SU-DHL-6 (cell line): ENCODE data around the gene M1AP.

ENCODE experiments used
- H2AFZ ChIP-seq: fragments of 200-600 bp; sonication (generic); 2 replicates; pipeline ENCODE4 v1.6.1; 2014; ENCODE audit warnings: low read depth, mild to moderate bottlenecking, moderate library complexity, mixed read lengths, antibody characterized with exemption, low read length; ENCODE audit not compliant: severe bottlenecking
- H3F3A ChIP-seq: fragments of 200-600 bp; shearing (Covaris generic); 2 replicates; pipeline ENCODE4 v1.6.0; 2016; ENCODE audit warnings: antibody characterized with exemption, mild to moderate bottlenecking; ENCODE audit not compliant: insufficient read depth
- H3K27ac ChIP-seq: fragments of 200-600 bp; sonication (generic); 2 replicates; pipeline ENCODE4 v1.5.1; 2016; ENCODE audit warnings: low read depth, mild to moderate bottlenecking, low read length, moderate library complexity, mixed read lengths
- H3K27me3 ChIP-seq: fragments of 200-600 bp; sonication (generic), shearing (Covaris generic); 2 replicates; pipeline ENCODE4 v1.6.0; 2014; ENCODE audit warnings: mild to moderate bottlenecking, low read length
- H3K36me3 ChIP-seq: fragments of 200-600 bp; sonication (generic); 2 replicates; pipeline ENCODE4 v1.6.1; 2014; ENCODE audit warnings: mild to moderate bottlenecking, low read length, mixed read lengths
- H3K4me2 ChIP-seq: fragments of 300-600, 200-600 bp; shearing (Covaris generic), sonication (generic); 2 replicates; pipeline ENCODE4 v1.6.0; 2014; ENCODE audit warnings: low read length, low read depth, mild to moderate bottlenecking; ENCODE audit not compliant: poor library complexity, severe bottlenecking
- H3K4me3 ChIP-seq: fragments of 200-600 bp; sonication (generic); 2 replicates; pipeline ENCODE4 v1.5.1; 2014; ENCODE audit warnings: antibody characterized with exemption, low read length, mild to moderate bottlenecking, mixed read lengths; ENCODE audit not compliant: insufficient read depth, poor library complexity, severe bottlenecking
- H3K79me2 ChIP-seq: fragments of 200-600 bp; sonication (generic); 2 replicates; pipeline ENCODE4 v1.6.1; 2014; ENCODE audit warnings: mild to moderate bottlenecking, low read length, moderate library complexity; ENCODE audit not compliant: insufficient read depth
- H3K9ac ChIP-seq: fragments of 200-600 bp; sonication (generic); 2 replicates; pipeline ENCODE4 v1.7.0; 2014; ENCODE audit warnings: mild to moderate bottlenecking, low read length
- H3K9me2 ChIP-seq: fragments of 200-600 bp; sonication (generic); replicated peaks from 2 replicates; pipeline ENCODE4 v1.6.1; 2014; ENCODE audit warnings: low read length; ENCODE audit not compliant: insufficient read depth
- H3K9me3 ChIP-seq: fragments of 200-600 bp; sonication (generic); 2 replicates; pipeline ENCODE4 v1.6.1; 2014; ENCODE audit warnings: low read length, mixed read lengths; ENCODE audit not compliant: insufficient read depth
- H4K20me1 ChIP-seq: fragments of 200-600 bp; sonication (generic); 2 replicates; pipeline ENCODE4 v1.6.1; 2014; ENCODE audit warnings: low read depth, mild to moderate bottlenecking, antibody characterized with exemption, low read length, moderate library complexity, mixed read lengths
- CTCF ChIP-seq: fragments of 200-600 bp; sonication (generic); IDR thresholded peaks from one replicate; pipeline ENCODE4 v1.5.1; 2017; ENCODE audit warnings: antibody characterized with exemption, mild to moderate bottlenecking, low read length, moderate library complexity; ENCODE audit not compliant: insufficient read depth, poor library complexity, severe bottlenecking
- EZH2phosphoT487 ChIP-seq: fragments of 200-600 bp; sonication (generic), shearing (Covaris generic); conservative IDR thresholded peaks from 2 replicates; pipeline ENCODE4 v1.6.1; 2018; ENCODE audit warnings: mild to moderate bottlenecking, antibody characterized with exemption, low read length, moderate library complexity, mixed read lengths

Gene M1AP

GRCh38 chr2:74529357-74530238, 118.5 kb downstream of the M1AP start, which contains the start of the genes AUP1 and HTRA2:
AUP1 (minus strand) TSS chr2:74529706; CDS start chr2:74529629, 77 bp downstream.
HTRA2 (plus strand) TSS chr2:74529933; CDS start chr2:74530007, 74 bp downstream.
- Histone ChIP-seq H3K79me2 (peaks cover 23% of the 10 kb centered on the region), H2AFZ (peak within 1 kb of the TSS; percentile 38), H3K9ac (peak within 1 kb of the TSS; percentile 89), H3K36me3 (peaks cover 11% of the 10 kb centered on the region), H3K4me2 (peak within 1 kb of the TSS; percentile 83), H3K27me3 (no peaks in the 10 kb centered on the region), H3F3A (peaks cover 10% of the 10 kb centered on the region; the same call in 1 of the 2 replicates), H4K20me1 (no peaks in the 10 kb centered on the region), H3K4me3 (peak within 1 kb of the TSS; percentile 81), H3K9me2 (no peaks in the 10 kb centered on the region), H3K9me3 (no peaks in the 10 kb centered on the region), H3K27ac (peak within 1 kb of the TSS; percentile 67)
- no peak for TF ChIP-seq CTCF
- no peak for TF ChIP-seq EZH2phosphoT487

GRCh38 chr2:74528600-74529356, 119.4 kb downstream of the M1AP start:
- Histone ChIP-seq H2AFZ (peak overlapping the region; percentile 38), H4K20me1 (no peaks in the 10 kb centered on the region), H3K79me2 (peaks cover 23% of the 10 kb centered on the region), H3K36me3 (peaks cover 11% of the 10 kb centered on the region), H3K4me3 (peak overlapping the region; percentile 81), H3F3A (peaks cover 10% of the 10 kb centered on the region; the same call in 1 of the 2 replicates), H3K9me3 (no peaks in the 10 kb centered on the region), H3K27me3 (no peaks in the 10 kb centered on the region), H3K27ac (peak overlapping the region; percentile 67), H3K9ac (peak overlapping the region; percentile 89), H3K9me2 (no peaks in the 10 kb centered on the region), H3K4me2 (peak overlapping the region; percentile 83)
- TF ChIP-seq EZH2phosphoT487 (no peak), CTCF (no peak)

GRCh38 chr2:74527741-74528140, 120.4 kb downstream of the M1AP start:
- no peak overlapping the region for H3K4me3 ChIP-seq
- H2AFZ ChIP-seq = no peak overlapping the region
- H3K79me2 ChIP-seq = peaks cover 23% of the 10 kb centered on the region
- TF ChIP-seq CTCF (no peak), EZH2phosphoT487 (no peak)
- no peaks in the 10 kb centered on the region for H4K20me1 ChIP-seq
- H3K36me3 ChIP-seq = peaks cover 11% of the 10 kb centered on the region
- H3K9ac ChIP-seq = peak overlapping the region; percentile 89; the same call in 1 of the 2 replicates
- peak overlapping the region; percentile 83 for H3K4me2 ChIP-seq
- peaks cover 10% of the 10 kb centered on the region; the same call in 1 of the 2 replicates for H3F3A ChIP-seq
- H3K27me3 ChIP-seq = no peaks in the 10 kb centered on the region
- H3K9me3 ChIP-seq = no peaks in the 10 kb centered on the region
- H3K27ac ChIP-seq = no peak overlapping the region
- H3K9me2 ChIP-seq = no peaks in the 10 kb centered on the region
